ENCODE data around the gene AKR1B15. TPM values are rescaled to one million over a fixed set of nuclear protein-coding genes. Genes with fewer than 3 reads are reported as not detected.

AKR1B15 gene
- total and polyA plus RNA-seq, 2 of the 4 experiments (the other 2 are of a cell fraction), result not detected

DNA sequence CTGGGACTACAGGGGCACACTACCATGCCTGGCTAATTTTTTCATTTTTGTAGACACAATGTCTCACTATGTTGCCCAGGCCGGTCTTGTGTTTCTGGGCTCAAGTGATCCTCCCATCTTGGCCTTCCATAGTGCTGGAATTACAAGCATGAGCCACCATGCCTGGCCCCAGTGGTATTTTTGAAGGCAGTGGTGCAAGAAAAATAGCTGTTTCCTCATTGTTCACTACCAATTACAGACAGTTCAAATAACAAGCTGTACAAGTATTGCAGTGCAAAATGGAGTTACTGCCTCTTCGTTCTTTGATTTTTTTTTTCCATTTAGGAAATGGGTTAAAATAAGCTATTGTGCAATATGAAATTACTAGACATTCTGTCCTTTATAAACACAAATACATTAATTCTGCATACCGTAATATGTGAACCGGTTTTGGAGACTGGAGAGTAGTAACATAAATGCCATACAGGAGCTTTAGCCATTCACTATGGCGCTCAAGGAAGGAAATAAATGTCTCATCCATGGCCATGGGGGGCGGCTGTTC lies 62.8 kb downstream of the AKR1B15 start:
- Histone ChIP-seq H3K9me1 (ENCODE audit: insufficient read depth, low read length) (peaks cover 4% of the 10 kb centered on the region), H3K18ac (ENCODE audit: low read depth, low read length) (no peak overlapping the region), H4K20me1 (ENCODE audit: insufficient read depth, low read length) (no peaks in the 10 kb centered on the region), H3K27me3 (ENCODE audit: control insufficient read depth, insufficient read depth, low read length) (no peaks in the 10 kb centered on the region), H3K9me3 (ENCODE audit: control insufficient read depth, insufficient read depth, low read length) (no peaks in the 10 kb centered on the region), H3K23ac (ENCODE audit: low read depth, low read length) (no peak overlapping the region), H4K5ac (ENCODE audit: low read depth, low read length) (no peak overlapping the region), H2AFZ (replicated peaks; ENCODE audit: low read length, poor library complexity) (no peak overlapping the region), H3K27ac (ENCODE audit: insufficient read depth, low read length) (no peak overlapping the region), H2AK5ac (ENCODE audit: low read depth, low read length) (peak overlapping the region; percentile 43; the same call in 1 of the 2 replicates), H3K9ac (ENCODE audit: low read depth, low read length) (no peak overlapping the region), H2BK15ac (ENCODE audit: low read depth, low read length) (no peak overlapping the region), H4K8ac (ENCODE audit: low read depth in 2 of 2, low read length in 2 of 2) (no peak overlapping the region), H3K4me1 (ENCODE audit: control insufficient read depth, insufficient read depth, low read length) (peaks cover 3% of the 10 kb centered on the region; the same call in 1 of the 2 replicates), H3K36me3 (ENCODE audit: control insufficient read depth, insufficient read depth, low read length) (no peaks in the 10 kb centered on the region), H2BK120ac (ENCODE audit: low read depth, low read length) (peak overlapping the region; percentile 24; the same call in 1 of the 2 replicates), H3K4me2 (ENCODE audit: low read depth, low read length) (no peak overlapping the region), H3K4me3 (ENCODE audit: insufficient read depth, low read depth, low read length) (no peak overlapping the region), H2AK9ac (replicated peaks; ENCODE audit: low read depth, low read length, poor library complexity) (no peak overlapping the region), H3K14ac (replicated peaks; ENCODE audit: low read depth, low read length) (no peak overlapping the region), H4K91ac (ENCODE audit: insufficient read depth, low read depth, low read length) (no peak overlapping the region), H3K4ac (ENCODE audit: low read depth, low read length) (no peak overlapping the region), H2BK20ac (ENCODE audit: low read depth, low read length) (0 out of 2 replicates have a peak overlapping the region, but pooled peaks have one; percentile 29), H3K56ac (ENCODE audit: extremely low read depth, insufficient read depth, low read length) (no peak overlapping the region), H3K79me1 (ENCODE audit: low read depth in 1 of 2, low read length in 2 of 2) (no peaks in the 10 kb centered on the region), H2BK5ac (ENCODE audit: low read depth, low read length, poor library complexity, severe bottlenecking) (no peak overlapping the region)
- CTCF ChIA-PET, result interaction anchor here (0.7 kb wide), 2 partner anchors 113 to 137 kb away, joined by 3 read pairs; no protein-coding TSS in a partner anchor
- in situ Hi-C loops (cut with MboI; ENCODE audit: low sequenced_read_pairs), result loop anchor here (5.0 kb wide), 1 partner anchor 169 kb away; no protein-coding TSS in a partner anchor
- intact Hi-C loops (cut with micrococcal nuclease), result no loop called here
- DNase-seq (no peak), ATAC-seq (ENCODE audit: low read depth) (no peak)
- dilution Hi-C loops (cut with HindIII; ENCODE audit: low sequenced_read_pairs, unreplicated experiment), result no loop called here
- no TSS peak for BruUV-seq (replicated peaks)
- WGBS, 2 experiments (ENCODE audit: extremely low coverage in 2 of 2, insufficient read length in 1 of 2), result no CpG with 5 or more reads among the region's 6 CpGs
- POLR2A ChIA-PET (ENCODE audit: unreplicated experiment), result no interaction called here
- TF ChIP-seq CEBPB (IDR thresholded peaks at IDR 0.05; ENCODE audit: low read depth, low read length) (peak; percentile 81), RCOR1 (IDR thresholded peaks at IDR 0.05; ENCODE audit: insufficient replicate concordance, low read length) (no peak)
